Stomach (tissue), 4 donors: ENCODE measurements around the gene PMEPA1.

Experiments
- EP300 ChIP-seq: sonication (generic); formaldehyde crosslinking; IDR thresholded peaks from one replicate; pipeline ENCODE4 v1.6.1; 2017; ENCODE audit warnings: antibody characterized with exemption
- POLR2A ChIP-seq, 4 donors: fragments of 450-650 bp; IDR thresholded peaks; one replicate each; pipeline ENCODE4 v1.6.1; 2016; ENCODE audit warnings: antibody characterized with exemption in 4 of 4, control low read depth in 2 of 4, mild to moderate bottlenecking in 1 of 4, moderate library complexity in 1 of 4
- POLR2AphosphoS5 ChIP-seq, 3 donors: sonication (generic); formaldehyde crosslinking; IDR thresholded peaks; one replicate each; pipeline ENCODE4 v1.6.1; 2016; ENCODE audit warnings: antibody characterized with exemption in 3 of 3
- TF ChIP-seq, protein P1 (sequence below), 7 experiments: fragments of 450-650 bp in 4 of 7; fragments of 200-600 bp in 3 of 7; sonication (generic) in 3 of 7; IDR thresholded peaks; one replicate each; pipeline ENCODE4 v1.5.1; 2016 to 2019; ENCODE audit warnings: antibody characterized with exemption in 7 of 7, control low read depth in 2 of 7, mild to moderate bottlenecking in 1 of 7

DNA sequence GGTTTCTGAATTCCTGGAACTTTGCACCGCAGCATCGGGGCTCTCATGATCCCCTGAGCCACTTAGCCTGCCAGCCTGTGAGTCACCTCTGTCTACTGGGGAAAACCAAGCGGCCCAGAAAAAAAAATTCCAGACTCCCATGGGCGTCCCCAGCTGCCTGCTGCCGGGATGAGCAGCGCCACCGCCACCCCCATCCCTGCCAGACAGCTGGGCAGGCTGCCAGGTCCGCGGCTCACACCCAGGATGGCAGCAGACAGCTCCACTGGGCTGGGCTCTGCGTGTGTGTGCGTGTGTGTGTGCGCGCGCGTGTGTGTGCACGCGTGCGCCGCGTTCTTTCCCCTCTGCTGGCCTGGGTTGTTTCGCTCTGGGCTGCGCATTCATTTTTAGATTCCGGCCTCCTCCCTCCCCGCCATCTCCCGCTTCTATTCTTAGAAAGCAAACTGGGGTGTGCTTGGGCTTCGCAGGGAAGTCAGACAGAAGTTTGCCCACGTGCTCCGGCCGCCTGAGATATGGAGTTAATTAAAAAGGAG lies 38.9 kb upstream of the PMEPA1 start:
- TF ChIP-seq, protein P1, sequence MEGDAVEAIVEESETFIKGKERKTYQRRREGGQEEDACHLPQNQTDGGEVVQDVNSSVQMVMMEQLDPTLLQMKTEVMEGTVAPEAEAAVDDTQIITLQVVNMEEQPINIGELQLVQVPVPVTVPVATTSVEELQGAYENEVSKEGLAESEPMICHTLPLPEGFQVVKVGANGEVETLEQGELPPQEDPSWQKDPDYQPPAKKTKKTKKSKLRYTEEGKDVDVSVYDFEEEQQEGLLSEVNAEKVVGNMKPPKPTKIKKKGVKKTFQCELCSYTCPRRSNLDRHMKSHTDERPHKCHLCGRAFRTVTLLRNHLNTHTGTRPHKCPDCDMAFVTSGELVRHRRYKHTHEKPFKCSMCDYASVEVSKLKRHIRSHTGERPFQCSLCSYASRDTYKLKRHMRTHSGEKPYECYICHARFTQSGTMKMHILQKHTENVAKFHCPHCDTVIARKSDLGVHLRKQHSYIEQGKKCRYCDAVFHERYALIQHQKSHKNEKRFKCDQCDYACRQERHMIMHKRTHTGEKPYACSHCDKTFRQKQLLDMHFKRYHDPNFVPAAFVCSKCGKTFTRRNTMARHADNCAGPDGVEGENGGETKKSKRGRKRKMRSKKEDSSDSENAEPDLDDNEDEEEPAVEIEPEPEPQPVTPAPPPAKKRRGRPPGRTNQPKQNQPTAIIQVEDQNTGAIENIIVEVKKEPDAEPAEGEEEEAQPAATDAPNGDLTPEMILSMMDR (IDR thresholded peaks at IDR 0.05) = no peak
- TF ChIP-seq POLR2A (IDR thresholded peaks at IDR 0.05) = no peak
- no peak for TF ChIP-seq EP300
- peak in 2 of 3 donors; percentile 24 to 52 for TF ChIP-seq POLR2AphosphoS5 (IDR thresholded peaks at IDR 0.05)
